ENCODE results near the gene GNPDA1. TPM values are rescaled to one million over a fixed set of nuclear protein-coding genes. Genes with fewer than 3 reads are reported as not detected.

The GNPDA1 gene
- polyA plus RNA-seq, 1 donor from 2014 or later, result 28.9 TPM

DNA sequence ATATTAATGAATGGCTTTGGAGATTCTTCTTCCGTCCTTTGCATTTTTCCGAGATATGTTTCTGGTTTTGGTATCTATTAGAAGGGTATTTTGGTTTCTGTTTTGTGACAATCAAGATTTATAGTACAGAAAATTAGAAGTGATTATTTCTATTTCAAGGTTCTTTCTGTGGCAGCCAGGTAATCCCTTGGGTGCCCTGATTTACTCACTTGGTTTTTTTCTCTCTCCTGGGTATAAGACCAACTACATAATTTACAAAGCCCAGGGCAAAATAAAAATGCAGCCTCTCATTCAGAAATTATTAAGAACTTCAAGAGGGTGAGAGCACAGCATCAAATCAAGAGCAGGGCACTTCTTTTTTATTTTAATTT is 45.9 kb downstream of the GNPDA1 start:
- H2AFZ ChIP-seq (ENCODE audit: low read depth, low read length), result no peak overlapping the region
- H3K36me3 ChIP-seq (ENCODE audit: insufficient read depth, low read length), result no peaks in the 10 kb centered on the region
- H3K9me2 ChIP-seq (ENCODE audit: insufficient read depth, low read length), result no peaks in the 10 kb centered on the region
- H3F3A ChIP-seq (ENCODE audit: insufficient read depth, low read length, poor library complexity, severe bottlenecking), result peaks cover 8% of the 10 kb centered on the region
- no peak overlapping the region for H3K27ac ChIP-seq (ENCODE audit: low read length)
- no peak overlapping the region for H3K4me3 ChIP-seq (ENCODE audit: low read length)
- TF ChIP-seq EZH2 (IDR thresholded peaks at IDR 0.05; ENCODE audit: borderline replicate concordance, insufficient read depth, low read length, poor library complexity, severe bottlenecking) (no peak), POLR2AphosphoS5 (IDR thresholded peaks at IDR 0.05) (no peak), MXI1 (conservative IDR thresholded peaks at IDR 0.05; ENCODE audit: poor library complexity, severe bottlenecking) (no peak), SMC3 (conservative IDR thresholded peaks at IDR 0.05; ENCODE audit: poor library complexity) (no peak), EP300 (conservative IDR thresholded peaks at IDR 0.05; ENCODE audit: poor library complexity, severe bottlenecking) (no peak), TAF1 (IDR thresholded peaks at IDR 0.05; ENCODE audit: low read depth) (no peak), RAD21 (conservative IDR thresholded peaks at IDR 0.05) (no peak)
- TF ChIP-seq, protein P1, sequence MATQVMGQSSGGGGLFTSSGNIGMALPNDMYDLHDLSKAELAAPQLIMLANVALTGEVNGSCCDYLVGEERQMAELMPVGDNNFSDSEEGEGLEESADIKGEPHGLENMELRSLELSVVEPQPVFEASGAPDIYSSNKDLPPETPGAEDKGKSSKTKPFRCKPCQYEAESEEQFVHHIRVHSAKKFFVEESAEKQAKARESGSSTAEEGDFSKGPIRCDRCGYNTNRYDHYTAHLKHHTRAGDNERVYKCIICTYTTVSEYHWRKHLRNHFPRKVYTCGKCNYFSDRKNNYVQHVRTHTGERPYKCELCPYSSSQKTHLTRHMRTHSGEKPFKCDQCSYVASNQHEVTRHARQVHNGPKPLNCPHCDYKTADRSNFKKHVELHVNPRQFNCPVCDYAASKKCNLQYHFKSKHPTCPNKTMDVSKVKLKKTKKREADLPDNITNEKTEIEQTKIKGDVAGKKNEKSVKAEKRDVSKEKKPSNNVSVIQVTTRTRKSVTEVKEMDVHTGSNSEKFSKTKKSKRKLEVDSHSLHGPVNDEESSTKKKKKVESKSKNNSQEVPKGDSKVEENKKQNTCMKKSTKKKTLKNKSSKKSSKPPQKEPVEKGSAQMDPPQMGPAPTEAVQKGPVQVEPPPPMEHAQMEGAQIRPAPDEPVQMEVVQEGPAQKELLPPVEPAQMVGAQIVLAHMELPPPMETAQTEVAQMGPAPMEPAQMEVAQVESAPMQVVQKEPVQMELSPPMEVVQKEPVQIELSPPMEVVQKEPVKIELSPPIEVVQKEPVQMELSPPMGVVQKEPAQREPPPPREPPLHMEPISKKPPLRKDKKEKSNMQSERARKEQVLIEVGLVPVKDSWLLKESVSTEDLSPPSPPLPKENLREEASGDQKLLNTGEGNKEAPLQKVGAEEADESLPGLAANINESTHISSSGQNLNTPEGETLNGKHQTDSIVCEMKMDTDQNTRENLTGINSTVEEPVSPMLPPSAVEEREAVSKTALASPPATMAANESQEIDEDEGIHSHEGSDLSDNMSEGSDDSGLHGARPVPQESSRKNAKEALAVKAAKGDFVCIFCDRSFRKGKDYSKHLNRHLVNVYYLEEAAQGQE (IDR thresholded peaks at IDR 0.05; ENCODE audit: borderline replicate concordance), result no peak
- TF ChIP-seq, protein P2, sequence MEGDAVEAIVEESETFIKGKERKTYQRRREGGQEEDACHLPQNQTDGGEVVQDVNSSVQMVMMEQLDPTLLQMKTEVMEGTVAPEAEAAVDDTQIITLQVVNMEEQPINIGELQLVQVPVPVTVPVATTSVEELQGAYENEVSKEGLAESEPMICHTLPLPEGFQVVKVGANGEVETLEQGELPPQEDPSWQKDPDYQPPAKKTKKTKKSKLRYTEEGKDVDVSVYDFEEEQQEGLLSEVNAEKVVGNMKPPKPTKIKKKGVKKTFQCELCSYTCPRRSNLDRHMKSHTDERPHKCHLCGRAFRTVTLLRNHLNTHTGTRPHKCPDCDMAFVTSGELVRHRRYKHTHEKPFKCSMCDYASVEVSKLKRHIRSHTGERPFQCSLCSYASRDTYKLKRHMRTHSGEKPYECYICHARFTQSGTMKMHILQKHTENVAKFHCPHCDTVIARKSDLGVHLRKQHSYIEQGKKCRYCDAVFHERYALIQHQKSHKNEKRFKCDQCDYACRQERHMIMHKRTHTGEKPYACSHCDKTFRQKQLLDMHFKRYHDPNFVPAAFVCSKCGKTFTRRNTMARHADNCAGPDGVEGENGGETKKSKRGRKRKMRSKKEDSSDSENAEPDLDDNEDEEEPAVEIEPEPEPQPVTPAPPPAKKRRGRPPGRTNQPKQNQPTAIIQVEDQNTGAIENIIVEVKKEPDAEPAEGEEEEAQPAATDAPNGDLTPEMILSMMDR (IDR thresholded peaks at IDR 0.05; ENCODE audit: poor library complexity, severe bottlenecking), result no peak
- peaks cover 16% of the 10 kb centered on the region for H3K79me2 ChIP-seq (replicated peaks; ENCODE audit: insufficient read depth, low read length)
- H3K27me3 ChIP-seq (ENCODE audit: insufficient read depth, low read depth, low read length), result no peaks in the 10 kb centered on the region
- H4K20me1 ChIP-seq (ENCODE audit: insufficient read depth), result no peaks in the 10 kb centered on the region
- H3K9ac ChIP-seq (ENCODE audit: low read length), result no peak overlapping the region
- H3K4me2 ChIP-seq (ENCODE audit: low read length), result no peak overlapping the region
- H3K9me3 ChIP-seq (ENCODE audit: low read length), result no peaks in the 10 kb centered on the region

DNA sequence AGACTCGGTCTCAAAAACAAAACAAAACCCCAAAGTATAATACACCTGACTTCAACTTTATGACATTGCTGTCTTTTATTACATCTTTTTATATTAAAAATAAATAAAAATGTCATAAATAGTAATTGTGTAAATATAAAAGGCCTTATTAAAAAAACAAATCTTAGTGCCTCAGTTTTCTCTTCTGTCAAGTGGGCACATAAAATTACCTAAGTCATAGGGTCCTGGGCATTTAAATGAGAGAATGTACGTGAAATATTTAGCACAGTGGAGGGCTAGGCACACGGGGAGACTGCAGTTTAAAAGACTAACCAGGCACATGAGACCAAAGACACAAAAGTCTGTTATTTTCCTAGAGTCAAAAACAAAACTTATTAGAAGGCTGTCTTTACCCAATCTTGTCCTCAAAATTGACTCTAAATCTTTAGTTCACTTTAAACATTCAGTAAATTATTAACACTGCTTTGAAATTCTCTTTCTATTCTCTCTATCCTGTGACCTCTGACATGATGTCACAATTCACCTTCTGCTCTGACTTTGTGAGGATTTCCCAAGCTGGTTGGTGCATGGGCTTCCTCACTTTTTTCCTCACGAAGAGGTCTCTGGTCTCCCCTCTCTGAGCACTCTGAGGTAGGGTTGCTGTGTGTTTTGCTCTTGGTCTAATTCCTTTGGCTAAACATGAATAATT is 46.4 kb downstream of the GNPDA1 start:
- Histone ChIP-seq H2AFZ (ENCODE audit: low read depth, low read length) (no peak overlapping the region), H3K36me3 (ENCODE audit: insufficient read depth, low read length) (no peaks in the 10 kb centered on the region), H3K27ac (ENCODE audit: low read length) (no peak overlapping the region), H3K4me3 (ENCODE audit: low read length) (no peak overlapping the region), H3K9me2 (ENCODE audit: insufficient read depth, low read length) (no peaks in the 10 kb centered on the region), H3K9ac (ENCODE audit: low read length) (no peak overlapping the region), H3K79me2 (replicated peaks; ENCODE audit: insufficient read depth, low read length) (peaks cover 16% of the 10 kb centered on the region), H3K4me2 (ENCODE audit: low read length) (no peak overlapping the region), H3K27me3 (ENCODE audit: insufficient read depth, low read depth, low read length) (no peaks in the 10 kb centered on the region), H4K20me1 (ENCODE audit: insufficient read depth) (no peaks in the 10 kb centered on the region), H3F3A (ENCODE audit: insufficient read depth, low read length, poor library complexity, severe bottlenecking) (peaks cover 8% of the 10 kb centered on the region), H3K9me3 (ENCODE audit: low read length) (no peaks in the 10 kb centered on the region)
- TF ChIP-seq POLR2AphosphoS5 (IDR thresholded peaks at IDR 0.05), result no peak
- no peak for TF ChIP-seq EZH2 (IDR thresholded peaks at IDR 0.05; ENCODE audit: borderline replicate concordance, insufficient read depth, low read length, poor library complexity, severe bottlenecking)
- TF ChIP-seq RAD21 (conservative IDR thresholded peaks at IDR 0.05), result no peak
- TF ChIP-seq, protein P2 (IDR thresholded peaks at IDR 0.05; ENCODE audit: poor library complexity, severe bottlenecking), result no peak
- TF ChIP-seq MXI1 (conservative IDR thresholded peaks at IDR 0.05; ENCODE audit: poor library complexity, severe bottlenecking), result no peak
- TF ChIP-seq EP300 (conservative IDR thresholded peaks at IDR 0.05; ENCODE audit: poor library complexity, severe bottlenecking), result no peak
- TF ChIP-seq, protein P1 (IDR thresholded peaks at IDR 0.05; ENCODE audit: borderline replicate concordance), result no peak
- TF ChIP-seq SMC3 (conservative IDR thresholded peaks at IDR 0.05; ENCODE audit: poor library complexity), result no peak
- no peak for TF ChIP-seq TAF1 (IDR thresholded peaks at IDR 0.05; ENCODE audit: low read depth)

All from neural cell (in vitro differentiated cells).